ENCODE results near the gene TIGD3.

Gene TIGD3

GRCh38 chr11:65373839-65374580 lies 19.5 kb downstream of the TIGD3 start:
- DNase-seq (ENCODE audit: low read depth): no peak
- no peak for TF ChIP-seq CTCF (conservative IDR thresholded peaks at IDR 0.05; ENCODE audit: low read length)
- no peak overlapping the region for H3K4me3 ChIP-seq (ENCODE audit: low read length)

- TF ChIP-seq CTCF (conservative IDR thresholded peaks at IDR 0.05; ENCODE audit: low read length): no peak
- no peak overlapping the region for H3K4me3 ChIP-seq (ENCODE audit: low read length)
- DNase-seq (ENCODE audit: low read depth): no peak
These were observed 20.5 kb downstream of the TIGD3 start for GRCh38 chr11:65375012-65375411.

GRCh38 chr11:65376138-65376713 lies 21.7 kb downstream of the TIGD3 start:
- H3K4me3 ChIP-seq (ENCODE audit: low read length): no peak overlapping the region
- no peak for DNase-seq (ENCODE audit: low read depth)
- TF ChIP-seq CTCF (conservative IDR thresholded peaks at IDR 0.05; ENCODE audit: low read length): no peak

GRCh38 chr11:65377036-65377435 lies 22.5 kb downstream of the TIGD3 start:
- no peak for TF ChIP-seq CTCF (conservative IDR thresholded peaks at IDR 0.05; ENCODE audit: low read length)
- H3K4me3 ChIP-seq (ENCODE audit: low read length): no peak overlapping the region
- no peak for DNase-seq (ENCODE audit: low read depth)

GRCh38 chr11:65377777-65378176 lies 23.2 kb downstream of the TIGD3 start:
- H3K4me3 ChIP-seq (ENCODE audit: low read length): no peak overlapping the region
- no peak for TF ChIP-seq CTCF (conservative IDR thresholded peaks at IDR 0.05; ENCODE audit: low read length)
- DNase-seq (ENCODE audit: low read depth): no peak

- no peak for TF ChIP-seq CTCF (conservative IDR thresholded peaks at IDR 0.05; ENCODE audit: low read length)
- DNase-seq (ENCODE audit: low read depth): no peak
These were observed 23.8 kb downstream of the TIGD3 start for GRCh38 chr11:65378208-65378927.

More at GRCh38 chr11:65378208-65378927, 23.8 kb downstream of the TIGD3 start:
- H3K4me3 ChIP-seq (ENCODE audit: low read length): no peak overlapping the region
